ENCODE results near the gene CCDC12. TPM values are rescaled to one million over a fixed set of nuclear protein-coding genes. Genes with fewer than 3 reads are reported as not detected.
A peak's percentile ranks its signal among the peaks of the same experiment; 100 is the strongest.

The CCDC12 gene
- total RNA-seq, 1 experiment from 2014 or later: 52.7 TPM

DNA sequence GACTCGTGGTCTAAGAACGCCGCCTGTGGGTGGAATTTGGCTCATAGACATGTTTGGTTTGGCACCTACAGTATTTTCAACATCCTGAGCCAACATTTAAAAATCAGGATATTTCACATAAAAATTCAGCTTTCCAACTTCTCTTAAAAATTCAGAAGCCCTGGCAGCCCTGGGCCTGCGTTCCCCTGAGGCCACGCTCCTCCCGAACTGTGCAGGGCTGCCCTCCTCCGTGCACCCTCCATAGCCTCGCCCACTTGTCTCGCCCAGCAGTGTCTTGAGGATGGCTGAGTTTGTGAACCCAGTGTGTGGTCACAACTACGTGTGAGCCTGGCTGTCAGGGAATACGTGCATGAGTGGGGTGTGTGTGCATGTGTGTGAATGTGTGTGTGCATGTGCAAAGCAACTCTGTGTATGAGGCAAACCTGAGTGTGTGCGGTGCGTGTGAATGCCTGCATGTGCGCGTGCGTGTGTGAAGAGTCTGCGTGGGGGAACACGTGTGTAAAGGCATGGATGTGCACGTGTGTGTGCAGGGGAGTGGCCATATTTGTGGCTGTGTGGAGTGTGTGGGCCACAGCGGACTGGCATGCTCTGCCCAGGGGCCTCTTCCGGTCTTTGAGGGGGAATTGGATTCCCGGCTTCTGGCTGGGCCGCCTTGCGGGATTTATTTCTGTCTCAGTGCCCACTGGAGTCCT is 68.1 kb downstream of the CCDC12 start:
- H3K9me3 ChIP-seq: no peaks in the 10 kb centered on the region
- POLR2A ChIA-PET: no interaction called here

DNA sequence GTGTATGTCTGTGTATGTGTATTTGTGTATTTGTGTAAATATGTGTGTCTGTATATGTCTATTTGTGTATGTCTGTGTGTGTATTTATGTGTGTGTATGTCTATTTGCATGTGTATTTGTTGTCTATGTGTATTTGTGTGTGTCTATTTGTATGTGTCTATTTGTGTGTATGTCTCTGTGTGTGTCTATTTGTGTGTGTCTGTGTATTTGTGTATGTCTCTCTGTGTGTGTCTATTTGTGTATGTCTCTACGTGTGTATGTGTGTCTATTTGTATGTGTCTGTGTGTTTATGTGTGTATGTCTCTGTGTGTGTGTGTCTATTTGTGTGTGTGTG is 68.6 kb downstream of the CCDC12 start:
- Histone ChIP-seq H3K36me3 (ENCODE audit: control insufficient read depth, insufficient read depth, low read length) (no peaks in the 10 kb centered on the region), H3K27me3 (replicated peaks; ENCODE audit: control insufficient read depth, insufficient read depth, low read length) (no peaks in the 10 kb centered on the region), H3K9me3 (no peaks in the 10 kb centered on the region), H3K4me1 (no peaks in the 10 kb centered on the region), H3K4me3 (ENCODE audit: low read depth, low read length) (no peak overlapping the region)
- BruUV-seq (replicated peaks): no TSS peak
- no peak overlapping the region for H3K27ac Mint-ChIP-seq (ENCODE audit: unreplicated experiment)
- intact Hi-C loops (cut with micrococcal nuclease; ENCODE audit: unreplicated experiment): loop anchor here (2.0 kb wide), 2 partner anchors 41 to 175 kb away; no protein-coding TSS in a partner anchor
- peaks cover 6% of the 10 kb centered on the region for H3K36me3 Mint-ChIP-seq (ENCODE audit: insufficient read depth, unreplicated experiment)
- H3K4me1 Mint-ChIP-seq (ENCODE audit: low read depth, unreplicated experiment): no peaks in the 10 kb centered on the region
- POLR2A ChIA-PET: no interaction called here
- TF ChIP-seq, protein P1, sequence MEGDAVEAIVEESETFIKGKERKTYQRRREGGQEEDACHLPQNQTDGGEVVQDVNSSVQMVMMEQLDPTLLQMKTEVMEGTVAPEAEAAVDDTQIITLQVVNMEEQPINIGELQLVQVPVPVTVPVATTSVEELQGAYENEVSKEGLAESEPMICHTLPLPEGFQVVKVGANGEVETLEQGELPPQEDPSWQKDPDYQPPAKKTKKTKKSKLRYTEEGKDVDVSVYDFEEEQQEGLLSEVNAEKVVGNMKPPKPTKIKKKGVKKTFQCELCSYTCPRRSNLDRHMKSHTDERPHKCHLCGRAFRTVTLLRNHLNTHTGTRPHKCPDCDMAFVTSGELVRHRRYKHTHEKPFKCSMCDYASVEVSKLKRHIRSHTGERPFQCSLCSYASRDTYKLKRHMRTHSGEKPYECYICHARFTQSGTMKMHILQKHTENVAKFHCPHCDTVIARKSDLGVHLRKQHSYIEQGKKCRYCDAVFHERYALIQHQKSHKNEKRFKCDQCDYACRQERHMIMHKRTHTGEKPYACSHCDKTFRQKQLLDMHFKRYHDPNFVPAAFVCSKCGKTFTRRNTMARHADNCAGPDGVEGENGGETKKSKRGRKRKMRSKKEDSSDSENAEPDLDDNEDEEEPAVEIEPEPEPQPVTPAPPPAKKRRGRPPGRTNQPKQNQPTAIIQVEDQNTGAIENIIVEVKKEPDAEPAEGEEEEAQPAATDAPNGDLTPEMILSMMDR (IDR thresholded peaks at IDR 0.05; ENCODE audit: insufficient read depth in 1 of 2, low read depth in 1 of 2, low read length in 1 of 2, severe bottlenecking in 1 of 2, unreplicated experiment in 1 of 2): no peak
- H3K4me3 Mint-ChIP-seq (ENCODE audit: unreplicated experiment): no peak overlapping the region
- H3K9me3 Mint-ChIP-seq (ENCODE audit: unreplicated experiment): no peaks in the 10 kb centered on the region
- CTCF ChIA-PET: no interaction called here
- no peak for DNase-seq
- H3K27me3 Mint-ChIP-seq (ENCODE audit: insufficient read depth, unreplicated experiment): no peaks in the 10 kb centered on the region

More for the DNA sequence above, 68.1 kb downstream of the CCDC12 start:
- H3K4me3 ChIP-seq (ENCODE audit: low read depth, low read length): no peak overlapping the region
- H3K4me3 Mint-ChIP-seq (ENCODE audit: unreplicated experiment): no peak overlapping the region
- no peak for DNase-seq
- intact Hi-C loops (cut with micrococcal nuclease; ENCODE audit: unreplicated experiment): loop anchor here (2.0 kb wide), 2 partner anchors 42 to 176 kb away; no protein-coding TSS in a partner anchor
- no peaks in the 10 kb centered on the region for H3K36me3 ChIP-seq (ENCODE audit: control insufficient read depth, insufficient read depth, low read length)
- no TSS peak for BruUV-seq (replicated peaks)
- H3K4me1 Mint-ChIP-seq (ENCODE audit: low read depth, unreplicated experiment): no peaks in the 10 kb centered on the region
- no peak overlapping the region for H3K27ac Mint-ChIP-seq (ENCODE audit: unreplicated experiment)
- CTCF ChIA-PET: interaction anchor here (1.4 to 1.7 kb wide), 6 partner anchors 8 to 188 kb away, joined by 3 to 12 read pairs (median 6); no protein-coding TSS in a partner anchor
- peaks cover 6% of the 10 kb centered on the region for H3K36me3 Mint-ChIP-seq (ENCODE audit: insufficient read depth, unreplicated experiment)
- no peaks in the 10 kb centered on the region for H3K27me3 Mint-ChIP-seq (ENCODE audit: insufficient read depth, unreplicated experiment)
- no peaks in the 10 kb centered on the region for H3K4me1 ChIP-seq
- TF ChIP-seq, protein P1 (IDR thresholded peaks at IDR 0.05; ENCODE audit: insufficient read depth in 1 of 2, low read depth in 1 of 2, low read length in 1 of 2, severe bottlenecking in 1 of 2, unreplicated experiment in 1 of 2): no peak
- no peaks in the 10 kb centered on the region for H3K27me3 ChIP-seq (replicated peaks; ENCODE audit: control insufficient read depth, insufficient read depth, low read length)
- H3K9me3 Mint-ChIP-seq (ENCODE audit: unreplicated experiment): no peaks in the 10 kb centered on the region

DNA sequence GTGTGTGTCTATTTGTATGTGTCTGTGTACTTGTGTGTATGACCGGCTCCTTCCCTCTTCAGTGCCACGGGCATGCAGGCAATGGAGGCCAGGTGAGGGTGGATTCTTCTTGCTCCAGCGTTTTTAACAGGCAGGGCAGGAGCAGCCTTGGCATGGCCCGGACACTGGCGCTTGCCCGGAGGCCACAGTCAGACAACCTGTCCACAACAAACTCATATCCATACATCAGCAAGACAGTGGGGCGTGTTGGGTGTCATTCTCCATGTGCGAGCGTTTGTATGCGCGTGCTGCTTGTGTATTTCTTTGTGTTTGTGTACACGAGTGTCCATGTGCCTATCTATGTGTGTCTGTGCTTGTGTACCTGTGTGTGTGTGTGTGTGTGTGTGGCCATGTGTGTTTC is 69.3 kb downstream of the CCDC12 start:
- H3K4me3 ChIP-seq (ENCODE audit: low read depth, low read length): no peak overlapping the region
- TF ChIP-seq, protein P1 (IDR thresholded peaks at IDR 0.05; ENCODE audit: insufficient read depth in 1 of 2, low read depth in 1 of 2, low read length in 1 of 2, severe bottlenecking in 1 of 2, unreplicated experiment in 1 of 2): no peak
- no peaks in the 10 kb centered on the region for H3K36me3 ChIP-seq (ENCODE audit: control insufficient read depth, insufficient read depth, low read length)
- intact Hi-C loops (cut with micrococcal nuclease; ENCODE audit: unreplicated experiment): no loop called here
- H3K27ac Mint-ChIP-seq (ENCODE audit: unreplicated experiment): no peak overlapping the region
- H3K4me1 Mint-ChIP-seq (ENCODE audit: low read depth, unreplicated experiment): no peaks in the 10 kb centered on the region
- H3K36me3 Mint-ChIP-seq (ENCODE audit: insufficient read depth, unreplicated experiment): peaks cover 6% of the 10 kb centered on the region
- BruUV-seq (replicated peaks): no TSS peak
- CTCF ChIA-PET: no interaction called here
- POLR2A ChIA-PET: no interaction called here
- no peaks in the 10 kb centered on the region for H3K4me1 ChIP-seq
- H3K27me3 Mint-ChIP-seq (ENCODE audit: insufficient read depth, unreplicated experiment): no peaks in the 10 kb centered on the region
- H3K4me3 Mint-ChIP-seq (ENCODE audit: unreplicated experiment): no peak overlapping the region
- no peaks in the 10 kb centered on the region for H3K9me3 ChIP-seq
- no peaks in the 10 kb centered on the region for H3K9me3 Mint-ChIP-seq (ENCODE audit: unreplicated experiment)
- no peaks in the 10 kb centered on the region for H3K27me3 ChIP-seq (replicated peaks; ENCODE audit: control insufficient read depth, insufficient read depth, low read length)
- DNase-seq: peak in 1 of 2 experiments; percentile 19
